ENCODE results near the gene BNIPL. TPM values are rescaled to one million over a fixed set of nuclear protein-coding genes. Genes with fewer than 3 reads are reported as not detected.
A peak's percentile ranks its signal among the peaks of the same experiment; 100 is the strongest.

BNIPL gene
- total RNA-seq, 1 experiment from 2014 or later, result 1.2 TPM

- no peak for DNase-seq
- no peak overlapping the region for H3K56ac ChIP-seq (ENCODE audit: insufficient read length, low read depth, low read length)
- H3K27me3 ChIP-seq (ENCODE audit: insufficient read depth, low read length), result no peaks in the 10 kb centered on the region
- H3K23ac ChIP-seq (ENCODE audit: insufficient read length, low read depth, low read length), result no peak overlapping the region
- Mint-ChIP-seq H3K9me3 (no peaks in the 10 kb centered on the region), H3K4me3 (no peak overlapping the region), H3K27me3 (ENCODE audit: low read depth) (no peaks in the 10 kb centered on the region), H3K36me3 (ENCODE audit: insufficient read depth in 1 of 3, low read depth in 3 of 3) (peaks cover 15 to 26% (median 25%) of the 10 kb centered on the region in 3 experiments; a peak in 6 of 7 replicates), H3K27ac (peak overlapping the region in 2 of 3 experiments; percentile 47 to 52; a peak in 1 of 7 replicates), H3K4me1 (peaks cover 23% of the 10 kb centered on the region in 2 experiments)
- H4K91ac ChIP-seq (ENCODE audit: insufficient read length, low read depth, low read length), result no peak overlapping the region
- WGBS (ENCODE audit: extremely low coverage, insufficient read length, low lambda C conversion rate), result no CpG with 5 or more reads among the region's 4 CpGs
- H3K14ac ChIP-seq (ENCODE audit: insufficient read depth, low read length), result no peak overlapping the region
- no peak overlapping the region for H4K8ac ChIP-seq (replicated peaks; ENCODE audit: insufficient read length, low read depth, low read length)
- no peak overlapping the region for H3K27ac ChIP-seq (ENCODE audit: insufficient read length, low read depth, low read length)
- H3K23me2 ChIP-seq (ENCODE audit: insufficient read length, low read depth, low read length, poor library complexity, severe bottlenecking), result no peaks in the 10 kb centered on the region
- H2BK120ac ChIP-seq (ENCODE audit: low read depth, low read length, poor library complexity, severe bottlenecking), result no peak overlapping the region
- H3K9ac ChIP-seq (ENCODE audit: extremely low read depth, insufficient read length, low read length), result no peak overlapping the region
- H2AFZ ChIP-seq (ENCODE audit: low read length), result no peak overlapping the region
- H3K9me3 ChIP-seq (ENCODE audit: control insufficient read depth, low read depth, low read length), result no peaks in the 10 kb centered on the region
- TF ChIP-seq, protein P1, sequence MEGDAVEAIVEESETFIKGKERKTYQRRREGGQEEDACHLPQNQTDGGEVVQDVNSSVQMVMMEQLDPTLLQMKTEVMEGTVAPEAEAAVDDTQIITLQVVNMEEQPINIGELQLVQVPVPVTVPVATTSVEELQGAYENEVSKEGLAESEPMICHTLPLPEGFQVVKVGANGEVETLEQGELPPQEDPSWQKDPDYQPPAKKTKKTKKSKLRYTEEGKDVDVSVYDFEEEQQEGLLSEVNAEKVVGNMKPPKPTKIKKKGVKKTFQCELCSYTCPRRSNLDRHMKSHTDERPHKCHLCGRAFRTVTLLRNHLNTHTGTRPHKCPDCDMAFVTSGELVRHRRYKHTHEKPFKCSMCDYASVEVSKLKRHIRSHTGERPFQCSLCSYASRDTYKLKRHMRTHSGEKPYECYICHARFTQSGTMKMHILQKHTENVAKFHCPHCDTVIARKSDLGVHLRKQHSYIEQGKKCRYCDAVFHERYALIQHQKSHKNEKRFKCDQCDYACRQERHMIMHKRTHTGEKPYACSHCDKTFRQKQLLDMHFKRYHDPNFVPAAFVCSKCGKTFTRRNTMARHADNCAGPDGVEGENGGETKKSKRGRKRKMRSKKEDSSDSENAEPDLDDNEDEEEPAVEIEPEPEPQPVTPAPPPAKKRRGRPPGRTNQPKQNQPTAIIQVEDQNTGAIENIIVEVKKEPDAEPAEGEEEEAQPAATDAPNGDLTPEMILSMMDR (conservative IDR thresholded peaks at IDR 0.05), result no peak
- no peak overlapping the region for H2BK12ac ChIP-seq (ENCODE audit: insufficient read length, low read depth, low read length)
- no peak overlapping the region for H2BK5ac ChIP-seq (ENCODE audit: insufficient read length, low read length)
- no peak overlapping the region for H4K5ac ChIP-seq (ENCODE audit: insufficient read length, low read depth, low read length)
- H2AK5ac ChIP-seq (ENCODE audit: insufficient read length, low read length), result no peak overlapping the region
- H3T11ph ChIP-seq (ENCODE audit: low read length), result no peak overlapping the region
- no peak overlapping the region for H2BK15ac ChIP-seq (ENCODE audit: low read depth, low read length)
- H3K4ac ChIP-seq (ENCODE audit: low read depth, low read length), result no peak overlapping the region
- H3K4me1 ChIP-seq (ENCODE audit: insufficient read depth, low read length), result no peaks in the 10 kb centered on the region
- H2BK20ac ChIP-seq (ENCODE audit: low read depth, low read length, poor library complexity, severe bottlenecking), result no peak overlapping the region
- H3K79me2 ChIP-seq (ENCODE audit: insufficient read depth, low read length), result peaks cover 10% of the 10 kb centered on the region; the same call in 1 of the 2 replicates
- H4K20me1 ChIP-seq (ENCODE audit: control insufficient read depth, insufficient read depth, insufficient read length), result no peaks in the 10 kb centered on the region
- no peak overlapping the region for H3K4me2 ChIP-seq (ENCODE audit: insufficient read depth, insufficient read length, low read length)
- H3K18ac ChIP-seq (ENCODE audit: insufficient read length, low read depth, low read length), result no peak overlapping the region
- H3K79me1 ChIP-seq (ENCODE audit: insufficient read depth, low read depth, low read length, poor library complexity, severe bottlenecking), result no peaks in the 10 kb centered on the region
These were observed 30.8 kb downstream of the BNIPL start for GRCh38 chr1:151067185-151067584.

Data from H9 (cell line).